ENCODE data around the gene ACOT12. TPM values are rescaled to one million over a fixed set of nuclear protein-coding genes. Genes with fewer than 3 reads are reported as not detected.

Gene ACOT12
- total RNA-seq, 1 experiment from 2014 or later, result not detected

- ATAC-seq, result no peak
- no peak for TF ChIP-seq NR2C2 (CRISPR knock-in tag; IDR thresholded peaks at IDR 0.05)
- TF ChIP-seq TEAD1 (CRISPR knock-in tag; IDR thresholded peaks at IDR 0.05), result no peak
- TF ChIP-seq, protein P1, sequence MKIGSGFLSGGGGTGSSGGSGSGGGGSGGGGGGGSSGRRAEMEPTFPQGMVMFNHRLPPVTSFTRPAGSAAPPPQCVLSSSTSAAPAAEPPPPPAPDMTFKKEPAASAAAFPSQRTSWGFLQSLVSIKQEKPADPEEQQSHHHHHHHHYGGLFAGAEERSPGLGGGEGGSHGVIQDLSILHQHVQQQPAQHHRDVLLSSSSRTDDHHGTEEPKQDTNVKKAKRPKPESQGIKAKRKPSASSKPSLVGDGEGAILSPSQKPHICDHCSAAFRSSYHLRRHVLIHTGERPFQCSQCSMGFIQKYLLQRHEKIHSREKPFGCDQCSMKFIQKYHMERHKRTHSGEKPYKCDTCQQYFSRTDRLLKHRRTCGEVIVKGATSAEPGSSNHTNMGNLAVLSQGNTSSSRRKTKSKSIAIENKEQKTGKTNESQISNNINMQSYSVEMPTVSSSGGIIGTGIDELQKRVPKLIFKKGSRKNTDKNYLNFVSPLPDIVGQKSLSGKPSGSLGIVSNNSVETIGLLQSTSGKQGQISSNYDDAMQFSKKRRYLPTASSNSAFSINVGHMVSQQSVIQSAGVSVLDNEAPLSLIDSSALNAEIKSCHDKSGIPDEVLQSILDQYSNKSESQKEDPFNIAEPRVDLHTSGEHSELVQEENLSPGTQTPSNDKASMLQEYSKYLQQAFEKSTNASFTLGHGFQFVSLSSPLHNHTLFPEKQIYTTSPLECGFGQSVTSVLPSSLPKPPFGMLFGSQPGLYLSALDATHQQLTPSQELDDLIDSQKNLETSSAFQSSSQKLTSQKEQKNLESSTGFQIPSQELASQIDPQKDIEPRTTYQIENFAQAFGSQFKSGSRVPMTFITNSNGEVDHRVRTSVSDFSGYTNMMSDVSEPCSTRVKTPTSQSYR (CRISPR knock-in tag; IDR thresholded peaks at IDR 0.05), result no peak
- no peak for TF ChIP-seq MXD4 (CRISPR knock-in tag; IDR thresholded peaks at IDR 0.05; ENCODE audit: borderline replicate concordance)
- no peak for TF ChIP-seq RELA (CRISPR knock-in tag; IDR thresholded peaks at IDR 0.05; ENCODE audit: borderline replicate concordance)
- no peak for TF ChIP-seq ELF4 (CRISPR knock-in tag; IDR thresholded peaks at IDR 0.05; ENCODE audit: low read depth)
- no peak for TF ChIP-seq CREM (CRISPR knock-in tag; IDR thresholded peaks at IDR 0.05)
- TF ChIP-seq NR1H2 (CRISPR knock-in tag; IDR thresholded peaks at IDR 0.05), result no peak
- TF ChIP-seq ZNF532 (CRISPR knock-in tag; IDR thresholded peaks at IDR 0.05; ENCODE audit: borderline replicate concordance), result no peak
- TF ChIP-seq, protein P2, sequence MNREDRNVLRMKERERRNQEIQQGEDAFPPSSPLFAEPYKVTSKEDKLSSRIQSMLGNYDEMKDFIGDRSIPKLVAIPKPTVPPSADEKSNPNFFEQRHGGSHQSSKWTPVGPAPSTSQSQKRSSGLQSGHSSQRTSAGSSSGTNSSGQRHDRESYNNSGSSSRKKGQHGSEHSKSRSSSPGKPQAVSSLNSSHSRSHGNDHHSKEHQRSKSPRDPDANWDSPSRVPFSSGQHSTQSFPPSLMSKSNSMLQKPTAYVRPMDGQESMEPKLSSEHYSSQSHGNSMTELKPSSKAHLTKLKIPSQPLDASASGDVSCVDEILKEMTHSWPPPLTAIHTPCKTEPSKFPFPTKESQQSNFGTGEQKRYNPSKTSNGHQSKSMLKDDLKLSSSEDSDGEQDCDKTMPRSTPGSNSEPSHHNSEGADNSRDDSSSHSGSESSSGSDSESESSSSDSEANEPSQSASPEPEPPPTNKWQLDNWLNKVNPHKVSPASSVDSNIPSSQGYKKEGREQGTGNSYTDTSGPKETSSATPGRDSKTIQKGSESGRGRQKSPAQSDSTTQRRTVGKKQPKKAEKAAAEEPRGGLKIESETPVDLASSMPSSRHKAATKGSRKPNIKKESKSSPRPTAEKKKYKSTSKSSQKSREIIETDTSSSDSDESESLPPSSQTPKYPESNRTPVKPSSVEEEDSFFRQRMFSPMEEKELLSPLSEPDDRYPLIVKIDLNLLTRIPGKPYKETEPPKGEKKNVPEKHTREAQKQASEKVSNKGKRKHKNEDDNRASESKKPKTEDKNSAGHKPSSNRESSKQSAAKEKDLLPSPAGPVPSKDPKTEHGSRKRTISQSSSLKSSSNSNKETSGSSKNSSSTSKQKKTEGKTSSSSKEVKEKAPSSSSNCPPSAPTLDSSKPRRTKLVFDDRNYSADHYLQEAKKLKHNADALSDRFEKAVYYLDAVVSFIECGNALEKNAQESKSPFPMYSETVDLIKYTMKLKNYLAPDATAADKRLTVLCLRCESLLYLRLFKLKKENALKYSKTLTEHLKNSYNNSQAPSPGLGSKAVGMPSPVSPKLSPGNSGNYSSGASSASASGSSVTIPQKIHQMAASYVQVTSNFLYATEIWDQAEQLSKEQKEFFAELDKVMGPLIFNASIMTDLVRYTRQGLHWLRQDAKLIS (CRISPR knock-in tag; IDR thresholded peaks at IDR 0.05; ENCODE audit: borderline replicate concordance), result no peak
- TF ChIP-seq ZNF425 (CRISPR knock-in tag; conservative IDR thresholded peaks at IDR 0.05), result no peak
- TF ChIP-seq, protein P3, sequence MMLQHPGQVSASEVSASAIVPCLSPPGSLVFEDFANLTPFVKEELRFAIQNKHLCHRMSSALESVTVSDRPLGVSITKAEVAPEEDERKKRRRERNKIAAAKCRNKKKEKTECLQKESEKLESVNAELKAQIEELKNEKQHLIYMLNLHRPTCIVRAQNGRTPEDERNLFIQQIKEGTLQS (CRISPR knock-in tag; conservative IDR thresholded peaks at IDR 0.05), result no peak
- no peak for TF ChIP-seq ZNF671 (CRISPR knock-in tag; IDR thresholded peaks at IDR 0.05)
- TF ChIP-seq OVOL2 (CRISPR knock-in tag; IDR thresholded peaks at IDR 0.05; ENCODE audit: borderline replicate concordance), result no peak
- H3K4me3 Mint-ChIP-seq, result no peak overlapping the region
Measured at GRCh38 chr5:81355291-81356251, 38.4 kb downstream of the ACOT12 start.

More at GRCh38 chr5:81355291-81356251, 38.4 kb downstream of the ACOT12 start:
- H3K27ac Mint-ChIP-seq, result no peak overlapping the region
- CTCF ChIA-PET, result interaction anchor here (0.8 to 0.9 kb wide), 2 partner anchors 13 to 56 kb away, joined by 3 to 4 read pairs; no protein-coding TSS in a partner anchor
- no peak for DNase-seq (ENCODE audit: low spot score)
- H3K27me3 Mint-ChIP-seq (ENCODE audit: low read depth), result no peaks in the 10 kb centered on the region
- no peaks in the 10 kb centered on the region for H3K36me3 Mint-ChIP-seq
- no peaks in the 10 kb centered on the region for H3K9me3 Mint-ChIP-seq
- H3K4me1 Mint-ChIP-seq, result peaks cover 15% of the 10 kb centered on the region
- POLR2A ChIA-PET, result no interaction called here
